Measurements from ENCODE around the gene FPGS.

FPGS gene

DNA sequence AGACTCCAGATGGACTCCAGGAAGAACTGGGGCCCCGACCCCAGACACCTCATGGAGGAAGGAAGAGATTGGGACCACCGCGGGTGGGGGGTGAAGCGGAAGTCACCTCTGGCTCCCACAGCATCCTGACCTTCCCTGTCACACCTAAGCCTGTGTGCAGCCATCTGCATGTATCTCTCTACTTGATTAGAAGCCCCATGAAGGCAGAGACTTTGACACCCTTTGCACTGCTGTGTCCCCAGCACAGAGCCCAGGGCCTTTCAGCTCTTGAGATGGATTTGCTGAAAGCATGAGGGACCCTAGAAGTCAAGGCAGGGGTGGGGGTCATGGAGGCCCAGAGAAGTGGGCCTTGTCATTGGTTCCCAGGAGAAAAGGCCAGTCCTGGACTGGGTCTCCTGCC is 54.6 kb downstream of the FPGS start:
- TF ChIP-seq, protein P1, sequence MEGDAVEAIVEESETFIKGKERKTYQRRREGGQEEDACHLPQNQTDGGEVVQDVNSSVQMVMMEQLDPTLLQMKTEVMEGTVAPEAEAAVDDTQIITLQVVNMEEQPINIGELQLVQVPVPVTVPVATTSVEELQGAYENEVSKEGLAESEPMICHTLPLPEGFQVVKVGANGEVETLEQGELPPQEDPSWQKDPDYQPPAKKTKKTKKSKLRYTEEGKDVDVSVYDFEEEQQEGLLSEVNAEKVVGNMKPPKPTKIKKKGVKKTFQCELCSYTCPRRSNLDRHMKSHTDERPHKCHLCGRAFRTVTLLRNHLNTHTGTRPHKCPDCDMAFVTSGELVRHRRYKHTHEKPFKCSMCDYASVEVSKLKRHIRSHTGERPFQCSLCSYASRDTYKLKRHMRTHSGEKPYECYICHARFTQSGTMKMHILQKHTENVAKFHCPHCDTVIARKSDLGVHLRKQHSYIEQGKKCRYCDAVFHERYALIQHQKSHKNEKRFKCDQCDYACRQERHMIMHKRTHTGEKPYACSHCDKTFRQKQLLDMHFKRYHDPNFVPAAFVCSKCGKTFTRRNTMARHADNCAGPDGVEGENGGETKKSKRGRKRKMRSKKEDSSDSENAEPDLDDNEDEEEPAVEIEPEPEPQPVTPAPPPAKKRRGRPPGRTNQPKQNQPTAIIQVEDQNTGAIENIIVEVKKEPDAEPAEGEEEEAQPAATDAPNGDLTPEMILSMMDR (IDR thresholded peaks at IDR 0.05; ENCODE audit: control insufficient read depth, extremely low read depth, insufficient read depth) = no peak
- no peak overlapping the region for H3K4me3 ChIP-seq (ENCODE audit: low read depth, low read length)

DNA sequence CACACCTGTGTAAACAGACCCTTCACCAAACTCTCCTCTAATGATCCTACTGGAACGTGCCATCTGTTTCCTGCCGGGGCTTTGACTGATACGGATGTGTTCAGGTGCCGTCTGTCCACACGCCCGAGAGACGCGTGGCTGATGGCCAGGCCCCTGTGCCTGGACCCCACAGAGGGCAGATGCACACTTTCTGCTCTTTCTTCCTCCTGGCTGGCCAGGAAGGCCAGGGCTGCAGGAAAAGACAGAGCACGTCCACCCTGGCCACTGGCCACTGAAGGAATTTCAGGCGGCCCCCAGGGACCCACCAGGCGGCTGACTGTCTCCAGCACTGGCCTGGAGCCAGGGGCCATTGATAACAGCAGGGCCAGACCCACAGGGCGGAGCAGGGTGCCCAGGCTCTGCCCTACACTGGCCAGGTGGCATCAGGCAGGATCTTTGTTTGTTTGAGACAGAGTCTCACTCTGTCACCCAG is 55.4 kb downstream of the FPGS start:
- no peak for DNase-seq (ENCODE audit: low read depth)
- TF ChIP-seq, protein P1 (IDR thresholded peaks at IDR 0.05; ENCODE audit: control insufficient read depth, extremely low read depth, insufficient read depth) = no peak
- H3K4me3 ChIP-seq (ENCODE audit: low read depth, low read length) = no peak overlapping the region

More for the DNA sequence above, 54.6 kb downstream of the FPGS start:
- no peak for DNase-seq (ENCODE audit: low read depth)

GRCh38 chr9:127860260-127860659 is 57.6 kb downstream of the FPGS start:
- no peak overlapping the region for H3K4me3 ChIP-seq (ENCODE audit: low read depth, low read length)
- TF ChIP-seq, protein P1 (IDR thresholded peaks at IDR 0.05; ENCODE audit: control insufficient read depth, extremely low read depth, insufficient read depth) = no peak
- no peak for DNase-seq (ENCODE audit: low read depth)

GRCh38 chr9:127860779-127861178 is 58.1 kb downstream of the FPGS start:
- no peak overlapping the region for H3K4me3 ChIP-seq (ENCODE audit: low read depth, low read length)
- TF ChIP-seq, protein P1 (IDR thresholded peaks at IDR 0.05; ENCODE audit: control insufficient read depth, extremely low read depth, insufficient read depth) = no peak
- DNase-seq (ENCODE audit: low read depth) = no peak

DNA sequence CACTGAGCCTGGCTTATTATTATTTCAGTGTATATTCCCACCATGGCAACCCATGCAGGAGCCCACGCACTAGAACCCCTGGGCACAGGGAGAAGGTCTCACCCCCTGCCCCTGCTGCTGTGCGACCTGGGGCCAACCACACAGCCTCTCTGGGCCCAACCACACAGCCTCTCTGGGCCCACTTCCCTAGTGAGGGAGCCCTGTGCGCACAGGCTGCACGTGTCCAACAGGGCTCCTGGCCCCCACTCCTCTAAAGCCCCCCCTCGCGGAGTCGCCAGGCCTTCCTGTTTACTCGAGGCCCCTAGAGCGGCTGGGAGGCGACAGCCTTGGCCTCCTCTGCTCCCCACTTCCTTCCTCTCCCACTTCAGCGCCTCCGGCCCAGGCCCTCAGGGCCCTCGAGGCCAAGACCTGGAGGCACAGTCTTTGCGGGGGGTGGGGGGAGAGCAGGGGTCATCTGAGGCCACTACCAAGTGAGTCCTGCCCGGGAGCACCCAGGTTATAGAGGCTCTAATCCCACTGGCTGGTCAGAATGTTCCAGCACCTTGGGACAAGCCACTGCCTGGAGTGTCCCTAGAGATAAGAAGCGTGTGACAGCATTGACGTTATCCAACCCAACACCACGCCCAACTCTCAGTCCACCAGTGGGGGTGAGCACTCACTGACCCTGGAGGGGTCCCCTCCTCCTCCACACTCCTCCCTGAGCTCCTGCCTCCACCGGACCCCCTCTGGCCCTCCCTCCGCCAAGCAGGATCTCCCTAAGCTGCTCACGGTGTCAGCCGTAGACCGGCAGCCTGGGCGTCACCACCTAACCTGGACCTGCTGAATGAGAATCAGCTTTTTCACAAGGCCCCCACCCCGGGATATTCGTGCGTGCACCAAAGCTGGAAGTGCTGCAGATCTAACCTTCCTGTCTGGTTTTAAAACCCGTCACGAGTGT is 59.7 kb downstream of the FPGS start:
- DNase-seq (ENCODE audit: low read depth) = no peak
- no peak overlapping the region for H3K4me3 ChIP-seq (ENCODE audit: low read depth, low read length)
- TF ChIP-seq, protein P1 (IDR thresholded peaks at IDR 0.05; ENCODE audit: control insufficient read depth, extremely low read depth, insufficient read depth) = no peak

DNA sequence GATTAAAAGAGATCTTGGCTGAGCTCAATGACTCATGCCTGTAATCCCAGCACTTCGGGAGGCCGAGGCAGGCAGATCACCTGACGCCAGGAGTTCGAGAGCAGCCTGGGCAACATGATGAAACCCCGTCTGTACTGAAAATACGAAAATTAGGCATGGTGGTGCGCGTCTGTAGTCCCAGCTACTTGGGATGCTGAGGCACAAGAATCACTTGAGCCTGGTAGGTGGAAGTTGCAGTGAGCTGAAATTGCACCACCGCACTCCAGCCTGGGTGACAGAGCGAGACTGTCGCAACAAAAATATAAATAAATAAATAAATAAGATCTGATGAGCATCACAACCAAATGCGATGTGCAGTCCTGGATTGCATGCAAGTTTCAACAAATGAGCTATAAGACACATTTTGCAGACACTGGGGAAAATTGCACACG is 60.5 kb downstream of the FPGS start:
- TF ChIP-seq, protein P1 (IDR thresholded peaks at IDR 0.05; ENCODE audit: control insufficient read depth, extremely low read depth, insufficient read depth) = no peak
- DNase-seq (ENCODE audit: low read depth) = no peak
- H3K4me3 ChIP-seq (ENCODE audit: low read depth, low read length) = no peak overlapping the region
